NCI-H1417 (cell line): ENCODE results near the gene GPRASP3.
"Not testable (repeated sequence)": the region's sequence is repeated elsewhere in the genome, so short reads cannot be mapped to it uniquely, and the experiment has no call there.

Source experiments
- DNase-seq, 3 experiments: peaks; one replicate each; lab custom pipeline; 2025; lab: John Stamatoyannopoulos, UW

Gene GPRASP3, protein sequence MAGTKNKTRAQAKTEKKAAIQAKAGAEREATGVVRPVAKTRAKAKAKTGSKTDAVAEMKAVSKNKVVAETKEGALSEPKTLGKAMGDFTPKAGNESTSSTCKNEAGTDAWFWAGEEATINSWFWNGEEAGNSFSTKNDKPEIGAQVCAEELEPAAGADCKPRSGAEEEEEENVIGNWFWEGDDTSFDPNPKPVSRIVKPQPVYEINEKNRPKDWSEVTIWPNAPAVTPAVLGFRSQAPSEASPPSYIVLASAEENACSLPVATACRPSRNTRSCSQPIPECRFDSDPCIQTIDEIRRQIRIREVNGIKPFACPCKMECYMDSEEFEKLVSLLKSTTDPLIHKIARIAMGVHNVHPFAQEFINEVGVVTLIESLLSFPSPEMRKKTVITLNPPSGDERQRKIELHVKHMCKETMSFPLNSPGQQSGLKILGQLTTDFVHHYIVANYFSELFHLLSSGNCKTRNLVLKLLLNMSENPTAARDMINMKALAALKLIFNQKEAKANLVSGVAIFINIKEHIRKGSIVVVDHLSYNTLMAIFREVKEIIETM

DNA sequence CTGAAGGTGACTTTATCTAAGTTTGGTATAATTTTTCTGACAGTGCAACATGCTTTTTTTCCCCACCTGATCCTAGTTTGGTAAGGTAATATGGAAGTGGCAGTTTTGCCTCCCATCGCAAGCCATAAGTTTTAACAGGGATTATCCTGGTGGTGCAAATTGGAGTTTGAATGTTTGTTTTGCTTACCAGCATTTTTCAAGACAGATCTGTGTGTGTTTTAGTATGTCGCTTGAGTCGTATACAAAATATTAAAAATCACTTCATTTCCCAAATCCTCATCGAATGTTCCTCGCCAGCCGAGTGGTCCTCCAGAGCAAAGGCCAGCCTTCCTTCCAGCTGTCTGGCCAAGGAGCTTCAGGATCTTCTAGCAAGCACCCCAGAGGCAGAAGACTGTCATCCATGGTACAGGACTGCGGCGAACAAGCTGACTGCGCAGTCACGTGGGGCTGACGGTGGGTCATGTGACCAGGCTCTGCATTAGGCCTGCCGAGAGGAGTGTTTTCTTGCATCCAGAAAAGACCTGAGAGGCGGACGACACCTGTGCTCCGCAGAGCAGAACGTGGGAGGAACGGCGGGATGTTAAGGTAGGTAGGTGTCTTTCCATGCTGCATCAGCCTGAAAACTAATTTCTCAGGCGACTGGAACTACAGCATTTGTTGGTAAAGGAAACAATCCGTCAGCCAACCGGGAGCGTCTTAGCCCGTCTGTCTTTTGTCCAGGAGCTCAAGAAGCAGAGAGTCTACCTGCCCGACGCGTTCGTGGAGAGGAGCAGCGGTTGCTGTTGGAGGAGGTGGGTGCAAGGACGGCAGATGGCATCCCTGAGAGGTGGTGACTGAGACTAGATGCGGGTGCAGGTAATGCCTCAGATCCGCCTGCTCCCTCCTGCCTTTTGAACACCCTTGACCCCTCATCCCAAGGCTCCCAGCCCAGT, at the start of gene GPRASP3:
Gene GPRASP3 (plus strand): TSS at position 507 of the 932 bp plus-strand sequence. CDS start 28,253 bp downstream, outside the sequence.
- DNase-seq, result peak; percentile 77 to 90 (median 80)

DNA sequence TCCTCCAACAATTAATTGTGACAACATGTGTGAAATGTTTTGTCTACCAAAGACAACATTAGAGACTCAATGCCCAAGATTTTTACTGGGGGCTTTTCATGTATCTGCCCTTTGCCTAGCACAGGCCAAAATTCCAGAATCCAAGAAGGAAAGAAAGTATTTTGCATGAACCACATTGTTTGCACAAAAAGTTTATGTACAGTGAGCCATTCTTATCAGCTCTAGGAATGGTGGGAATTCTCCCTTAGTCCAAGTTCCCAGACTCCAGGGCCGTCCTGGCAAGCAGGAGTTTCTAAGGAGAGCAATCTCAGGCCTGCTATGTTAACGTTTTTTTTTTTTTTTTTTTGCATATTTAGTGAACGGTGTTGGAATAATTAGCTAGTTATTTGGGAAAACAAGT, 47.7 kb upstream of the GPRASP3 start:
- DNase-seq, result no peak

DNA sequence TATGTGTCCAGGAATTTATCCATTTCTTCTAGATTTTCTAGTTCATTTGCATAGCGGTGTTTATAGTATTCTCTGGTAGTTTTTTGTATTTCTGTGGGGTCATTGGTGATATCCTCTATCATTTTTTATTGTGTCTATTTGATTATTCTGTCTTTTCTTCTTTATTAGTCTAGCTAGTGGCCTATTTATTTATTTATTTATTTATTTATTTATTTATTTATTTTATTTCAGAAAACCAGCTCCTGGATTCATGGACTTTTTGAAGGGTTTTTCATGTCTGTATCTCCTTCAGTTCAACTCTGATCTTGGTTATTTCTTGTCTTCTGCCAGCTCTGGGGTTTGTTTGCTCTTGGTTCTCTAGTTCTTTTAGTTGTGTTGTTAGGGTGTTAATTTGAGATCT, 43.1 kb upstream of the GPRASP3 start:
- DNase-seq, result not testable (repeated sequence)

DNA sequence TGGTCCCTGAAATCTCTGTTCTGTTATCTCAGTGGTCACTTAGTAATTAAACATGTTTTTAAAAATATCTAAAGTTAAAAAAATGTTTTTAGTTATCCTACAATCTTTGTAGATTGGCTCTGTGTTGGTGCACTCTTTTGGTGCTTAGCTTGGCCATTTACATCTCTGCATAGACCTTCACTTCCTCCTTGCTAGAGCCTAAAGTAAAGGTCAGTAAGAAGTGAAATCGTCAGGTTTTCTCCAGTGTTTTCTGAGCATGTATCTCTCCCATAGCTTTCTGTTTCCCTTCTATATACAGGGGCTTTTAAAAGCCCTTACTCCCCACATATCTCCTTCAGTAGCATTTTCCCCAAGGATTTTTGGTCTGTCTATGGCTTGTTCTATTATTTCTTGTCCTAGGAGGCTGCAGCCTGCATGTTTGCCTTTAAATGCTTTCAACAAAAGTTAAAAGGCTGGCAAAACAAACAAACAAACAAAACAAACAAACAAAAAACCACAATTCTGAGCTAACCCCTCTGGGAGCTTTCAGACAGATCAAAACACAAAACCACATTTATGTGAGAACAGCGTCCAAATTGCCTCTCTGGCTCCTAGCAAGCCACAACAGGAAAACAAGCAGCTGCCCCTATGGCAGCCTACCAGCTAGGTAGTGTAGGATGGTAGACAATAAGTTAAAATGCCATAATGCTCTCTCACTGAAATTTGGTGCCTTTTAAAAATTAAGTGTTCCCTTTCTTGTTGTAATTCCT, 35.6 kb upstream of the GPRASP3 start:
- no peak for DNase-seq

DNA sequence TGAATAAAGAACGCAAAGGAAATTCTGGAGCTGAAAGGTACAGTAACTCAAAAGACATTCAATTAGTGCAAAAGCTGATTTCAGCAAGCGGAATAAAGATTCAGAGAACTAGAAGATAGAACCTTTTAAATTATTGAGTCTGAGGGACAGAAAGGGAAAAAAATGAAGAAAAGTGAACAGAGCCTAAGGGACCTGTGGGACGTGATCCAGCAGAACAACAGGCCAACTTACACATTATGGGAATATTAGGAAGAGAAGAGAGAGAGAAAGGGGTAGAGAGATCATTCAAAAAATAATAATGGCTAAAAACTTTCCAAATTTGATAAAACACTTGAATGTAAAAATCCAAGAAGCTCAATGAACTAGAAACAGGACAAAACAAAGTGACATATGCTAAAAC, 25.8 kb upstream of the GPRASP3 start:
- no peak for DNase-seq

DNA sequence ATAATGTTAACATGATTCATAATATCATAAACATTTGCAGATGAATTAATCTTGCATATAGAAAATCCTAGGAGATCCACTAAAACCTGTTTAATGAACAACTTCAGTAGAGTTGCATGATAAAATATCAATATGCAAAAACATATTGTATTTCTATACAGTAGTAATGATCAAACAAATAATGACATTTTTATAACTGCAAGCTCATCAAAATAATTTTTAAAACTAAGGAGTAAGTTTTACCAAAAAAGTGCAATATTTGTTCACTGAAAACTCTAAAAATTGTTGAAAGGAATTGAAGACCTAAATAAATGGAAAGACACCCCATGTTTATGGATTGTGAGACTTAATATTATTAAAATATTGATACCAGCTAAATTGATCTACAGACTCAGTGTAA, 24.2 kb upstream of the GPRASP3 start:
- DNase-seq, result no peak

DNA sequence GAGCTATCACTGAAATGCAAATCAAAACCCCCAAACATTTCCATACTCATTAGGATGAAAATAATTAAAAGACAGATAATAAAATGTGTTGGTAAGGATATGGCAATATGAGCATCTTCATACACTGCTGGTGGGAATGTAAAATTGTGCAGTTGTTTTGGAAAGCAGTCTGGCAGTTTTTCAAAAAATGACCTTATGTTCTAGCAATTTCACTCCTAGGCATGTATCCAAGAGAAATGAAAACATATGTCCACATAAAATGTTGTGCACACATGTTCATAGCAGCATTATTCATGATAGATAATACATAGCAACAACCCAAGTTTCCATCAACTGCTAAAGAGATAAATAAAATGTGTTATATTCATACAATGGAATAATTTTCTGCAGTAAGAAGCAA, 23.0 kb upstream of the GPRASP3 start:
- no peak for DNase-seq

DNA sequence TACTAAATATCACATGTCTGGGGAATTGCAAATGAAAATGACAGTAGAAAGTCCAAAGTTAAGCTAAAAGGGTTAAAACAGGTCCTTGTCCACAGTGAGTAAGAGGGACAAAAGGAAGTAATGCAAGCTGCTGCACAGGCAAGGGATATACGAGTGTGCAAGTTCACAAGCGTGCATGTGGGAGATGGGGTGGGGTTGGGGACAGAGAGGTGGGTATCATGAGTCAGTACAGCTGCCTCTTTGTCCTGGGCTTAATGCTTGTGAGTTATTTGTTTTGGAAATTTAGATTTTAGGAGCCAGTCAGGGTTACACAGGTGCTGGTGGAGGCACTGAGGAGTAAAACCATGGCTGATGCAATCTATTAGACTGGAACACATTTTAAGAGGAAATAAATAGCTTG, 11.6 kb upstream of the GPRASP3 start:
- DNase-seq, result no peak

DNA sequence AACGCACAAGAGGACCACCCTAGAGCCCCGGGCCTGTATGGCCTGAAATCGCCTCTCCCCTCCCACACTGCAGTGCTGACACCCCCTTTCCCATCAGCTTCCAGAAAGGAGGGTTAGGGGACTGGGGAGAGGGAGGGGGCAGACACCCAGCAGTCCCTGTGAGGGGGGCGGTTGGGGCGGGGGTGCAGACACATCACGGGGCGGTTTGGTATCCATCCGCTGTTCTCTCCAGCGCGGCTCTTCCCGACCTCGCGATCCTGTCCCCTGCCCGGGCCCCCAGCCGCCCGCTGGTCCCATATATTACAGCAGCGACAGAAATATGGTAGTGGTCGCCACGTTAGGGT, 8.7 kb upstream of the GPRASP3 start:
- peak in 2 of 3 experiments; percentile 42 to 53 for DNase-seq

DNA sequence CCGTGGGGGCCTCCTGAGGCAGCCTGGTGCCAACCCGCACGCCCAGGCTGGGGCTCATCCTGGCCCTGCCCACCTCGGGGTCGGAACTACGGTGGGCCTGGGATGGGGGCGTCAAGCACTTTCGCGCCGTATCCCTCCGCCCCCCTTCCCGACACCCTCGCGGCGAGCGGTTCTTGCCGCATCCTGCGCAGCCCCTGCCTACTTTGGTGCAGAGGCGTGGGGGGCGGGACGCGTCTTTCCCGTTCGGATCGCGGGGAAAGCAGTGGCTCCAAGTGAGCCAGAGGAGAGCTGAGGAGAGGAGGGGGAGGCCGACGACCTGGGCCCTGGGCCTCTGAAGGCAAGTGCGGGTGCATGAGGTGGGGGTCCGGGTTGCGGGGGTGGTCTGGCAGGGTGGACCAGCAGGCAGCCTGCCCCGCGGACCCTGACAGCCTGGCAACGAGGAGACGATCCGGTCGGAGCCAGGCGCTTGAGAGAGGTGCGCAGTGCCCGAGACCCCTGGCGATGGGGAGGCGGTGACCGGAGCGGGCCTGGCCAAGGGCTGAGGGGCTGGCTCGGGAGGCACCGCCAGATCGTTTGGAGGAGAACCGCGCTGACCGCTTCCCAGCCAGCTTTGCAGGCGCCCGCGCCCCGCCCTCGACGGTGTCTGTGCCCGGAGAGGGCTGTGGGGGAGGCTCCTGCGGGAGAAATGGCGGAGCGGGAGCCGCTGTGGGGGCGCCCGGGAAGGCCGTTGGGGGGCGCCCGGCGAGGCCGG, 8.2 kb upstream of the GPRASP3 start, which contains the start of gene GPRASP2:
Gene GPRASP2 (plus strand): TSS at position 233 of the 751 bp plus-strand sequence. CDS start 2,422 bp downstream, outside the sequence.
- DNase-seq, result peak; percentile 28 to 59 (median 59)

DNA sequence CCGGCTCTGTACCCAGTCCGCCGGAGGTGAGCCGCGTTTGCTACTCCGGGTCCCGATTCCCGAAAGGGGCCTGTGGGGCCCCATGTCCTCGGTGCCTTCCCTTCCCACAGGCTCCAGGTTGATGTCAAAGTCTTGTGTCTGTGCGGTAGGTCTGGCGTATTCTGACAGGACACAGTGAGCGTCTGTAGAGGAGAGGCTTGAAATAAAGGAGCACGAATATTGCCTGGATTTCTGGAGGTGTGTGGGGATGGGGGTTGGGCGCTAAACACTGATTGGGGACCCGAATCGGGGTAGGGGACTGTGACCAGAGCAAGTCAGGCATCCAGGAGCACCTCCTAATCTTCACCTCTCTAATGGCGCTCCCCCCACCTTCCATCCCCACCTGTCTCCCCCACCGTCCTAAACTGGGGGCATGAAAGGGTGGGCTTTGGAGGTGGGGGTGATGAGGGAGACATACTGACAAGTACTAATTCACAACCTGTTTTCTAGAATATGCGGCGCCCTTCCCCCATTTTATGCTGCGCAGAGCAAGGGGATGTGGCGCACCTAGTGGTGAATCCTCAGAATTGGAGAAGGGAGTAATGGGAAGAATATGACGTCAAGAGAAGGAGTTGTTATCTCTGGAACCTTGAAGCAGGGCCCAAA, 7.4 kb upstream of the GPRASP3 start:
- peak; percentile 57 to 71 (median 59) for DNase-seq

DNA sequence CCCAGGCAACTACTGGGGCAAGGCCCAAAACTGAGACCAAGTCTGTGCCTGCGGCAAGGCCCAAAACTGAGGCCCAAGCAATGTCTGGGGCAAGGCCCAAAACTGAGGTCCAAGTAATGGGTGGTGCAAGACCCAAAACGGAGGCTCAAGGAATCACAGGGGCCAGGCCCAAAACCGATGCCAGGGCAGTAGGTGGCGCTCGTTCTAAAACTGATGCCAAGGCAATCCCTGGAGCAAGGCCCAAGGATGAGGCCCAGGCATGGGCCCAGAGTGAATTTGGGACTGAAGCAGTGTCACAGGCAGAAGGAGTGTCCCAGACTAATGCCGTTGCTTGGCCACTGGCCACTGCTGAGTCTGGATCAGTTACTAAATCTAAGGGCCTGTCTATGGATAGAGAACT, 5.5 kb upstream of the GPRASP3 start:
- DNase-seq, result no peak

DNA sequence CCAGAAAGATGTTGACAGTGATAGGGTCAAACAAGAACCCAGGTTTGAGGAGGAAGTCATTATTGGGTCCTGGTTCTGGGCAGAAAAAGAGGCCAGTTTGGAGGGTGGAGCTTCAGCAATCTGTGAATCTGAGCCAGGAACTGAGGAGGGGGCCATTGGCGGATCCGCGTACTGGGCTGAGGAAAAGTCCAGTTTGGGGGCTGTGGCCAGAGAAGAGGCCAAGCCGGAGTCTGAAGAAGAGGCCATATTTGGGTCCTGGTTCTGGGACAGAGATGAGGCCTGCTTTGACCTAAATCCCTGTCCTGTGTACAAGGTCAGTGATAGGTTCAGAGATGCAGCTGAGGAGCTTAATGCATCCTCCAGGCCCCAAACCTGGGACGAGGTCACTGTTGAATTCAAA, 4.6 kb upstream of the GPRASP3 start:
- no peak for DNase-seq

DNA sequence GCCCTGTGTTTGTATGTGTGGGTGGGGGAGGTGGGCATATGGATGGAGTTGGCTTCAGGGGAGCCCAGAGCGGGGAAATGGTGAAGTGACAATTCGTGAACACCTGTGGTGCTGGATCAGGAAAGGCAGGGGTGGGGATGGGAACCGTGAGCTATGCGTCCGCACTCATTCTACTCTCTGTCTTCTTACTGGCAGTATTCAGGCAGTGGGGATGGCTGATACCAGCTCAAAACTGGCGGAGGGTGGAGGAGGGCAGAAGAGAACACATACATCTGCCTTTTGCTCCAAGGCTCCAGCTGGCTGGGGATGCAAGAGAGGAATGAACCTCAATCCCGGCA, 595 bp downstream of the GPRASP3 start:
- DNase-seq, result not testable (repeated sequence)

DNA sequence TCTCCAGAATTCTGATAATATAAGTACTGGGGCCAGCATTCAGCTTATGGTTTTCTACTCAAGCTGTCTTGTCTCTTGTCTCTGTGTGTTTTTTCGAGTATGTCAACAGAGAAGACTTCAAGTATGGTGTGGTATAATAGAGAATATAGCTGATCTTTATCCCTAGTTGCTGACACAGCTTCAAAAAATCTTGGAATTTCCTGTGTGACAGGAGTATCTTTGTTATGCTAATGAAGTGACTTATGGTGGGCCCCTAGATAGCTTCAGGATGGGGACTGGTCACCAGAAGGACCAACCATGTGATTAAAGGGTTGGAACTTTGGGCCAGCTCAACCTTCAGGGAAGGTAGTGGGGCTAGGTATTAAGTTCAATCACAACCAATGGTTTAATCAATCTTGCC, 2.9 kb downstream of the GPRASP3 start:
- DNase-seq, result no peak

DNA sequence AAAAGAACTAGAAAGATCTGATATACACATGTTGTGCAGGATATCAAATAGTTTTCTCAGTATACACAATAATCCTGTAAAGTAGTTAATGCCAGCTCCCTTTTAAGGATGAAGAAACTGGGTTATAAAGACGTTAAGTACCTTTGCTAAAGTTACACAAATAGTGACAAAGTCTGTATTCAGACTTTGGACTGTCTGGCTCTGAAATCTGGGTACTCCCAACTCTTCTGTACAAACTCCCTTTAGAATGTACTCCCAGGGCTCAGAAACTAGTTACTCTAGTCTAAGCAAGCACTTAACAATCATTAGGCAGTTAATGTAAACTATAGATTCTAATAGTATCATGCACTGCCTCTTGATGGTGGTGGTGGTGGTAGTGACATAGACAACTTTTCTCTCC, 7.2 kb downstream of the GPRASP3 start:
- DNase-seq, result no peak

DNA sequence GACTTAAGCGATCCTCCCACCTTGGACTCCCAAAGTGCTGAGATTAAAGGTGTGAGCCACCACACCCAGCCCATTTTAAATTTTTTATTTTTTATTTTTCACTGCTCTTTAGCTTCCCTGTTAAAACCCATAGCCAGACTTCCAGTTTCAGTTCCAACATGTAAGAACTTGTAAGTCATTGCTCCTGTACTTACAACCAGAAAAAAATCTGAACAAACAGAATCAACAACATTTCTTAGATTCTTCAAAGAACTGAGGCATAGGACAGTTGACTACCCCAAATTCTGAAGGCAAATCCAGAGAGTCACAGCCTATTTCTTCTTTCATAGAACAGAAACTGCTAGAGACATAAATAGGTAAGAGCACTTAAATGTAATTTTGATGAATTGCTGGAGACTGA, 8.1 kb downstream of the GPRASP3 start:
- DNase-seq, result no peak

DNA sequence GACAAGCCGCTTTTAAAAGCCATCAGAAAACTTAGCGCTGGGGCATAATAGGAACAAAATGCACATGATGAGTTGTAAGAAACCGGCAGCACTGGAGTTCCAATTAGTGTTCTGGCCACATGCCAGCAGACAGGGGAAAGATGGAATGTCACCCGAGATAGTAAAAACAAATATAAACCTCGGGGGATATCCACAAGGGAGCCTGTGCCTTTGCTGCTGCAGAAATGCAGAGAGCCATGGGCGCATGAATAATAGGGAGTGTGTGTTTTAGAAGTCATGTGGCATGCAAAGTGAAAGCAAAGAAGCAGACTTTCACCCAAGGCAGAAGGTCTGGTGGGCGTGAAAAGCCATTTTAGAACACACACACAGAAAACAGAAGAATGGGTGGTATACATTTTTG, 19.1 kb downstream of the GPRASP3 start:
- DNase-seq, result peak in 1 of 3 experiments; percentile 29

DNA sequence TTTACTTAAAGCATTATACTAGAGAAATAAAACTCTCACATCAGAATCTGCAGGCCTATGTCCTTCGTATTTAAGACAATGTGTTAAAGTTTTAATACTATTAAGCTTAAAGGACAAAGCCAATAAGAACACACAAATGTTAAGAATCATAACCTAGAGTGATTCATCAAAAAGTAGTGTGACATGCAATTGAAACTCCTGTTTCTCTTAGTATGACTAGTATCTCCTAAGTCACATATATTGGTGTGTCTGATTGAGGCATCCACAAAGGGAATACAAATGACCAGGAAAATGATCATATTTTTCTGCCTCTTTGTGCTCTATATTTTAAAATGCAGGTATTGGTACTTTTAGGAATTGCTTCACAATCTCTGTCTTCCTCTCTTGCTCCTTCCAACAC, 23.8 kb downstream of the GPRASP3 start:
- no peak for DNase-seq

DNA sequence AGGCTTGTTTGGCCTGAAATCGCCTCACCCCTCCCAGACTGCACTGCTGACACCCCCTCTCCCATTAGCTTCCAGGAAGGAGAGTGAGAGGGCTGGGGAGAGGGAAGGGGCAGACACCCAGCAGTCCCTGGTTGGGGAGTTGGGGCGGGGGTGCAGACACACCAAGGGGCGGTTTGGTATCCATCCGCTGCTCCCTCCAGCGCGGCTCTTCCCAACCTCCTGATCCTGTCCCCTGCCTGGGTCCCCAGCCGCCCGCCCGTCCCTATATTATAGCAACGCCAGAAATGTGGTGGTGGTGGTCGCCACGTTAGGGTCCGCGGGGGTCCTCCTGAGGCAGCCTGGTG, 24.9 kb downstream of the GPRASP3 start:
- no peak for DNase-seq
